T-helper 2 cell treated with Interferon-gamma antibody and Interleukin-4, amounts not matched to agents 5 μg/mL and 100 μg/mL, for 36 hours (primary cell): ENCODE results near the gene CCDC194.
"Not testable (repeated sequence)": the region's sequence is repeated elsewhere in the genome, so short reads cannot be mapped to it uniquely, and the experiment has no call there.

Experiments
- DNase-seq: peaks from one replicate; pipeline ENCODE4 v3.0.0; 2021; ENCODE audit warnings: low spot score
- H3K27ac Mint-ChIP-seq: one replicate; pipeline ENCODE4 v1.8.0; 2021; ENCODE audit warnings: mild to moderate bottlenecking, mixed read lengths
- H3K27me3 Mint-ChIP-seq: one replicate; pipeline ENCODE4 v1.8.0; 2021; ENCODE audit warnings: low read depth, mixed read lengths
- H3K36me3 Mint-ChIP-seq: one replicate; pipeline ENCODE4 v1.8.0; 2021; ENCODE audit warnings: low read depth, mixed read lengths
- H3K4me1 Mint-ChIP-seq: one replicate; pipeline ENCODE4 v1.8.0; 2021; ENCODE audit warnings: low read depth, mixed read lengths
- H3K4me3 Mint-ChIP-seq: one replicate; pipeline ENCODE4 v1.8.0; 2022; ENCODE audit warnings: mild to moderate bottlenecking, moderate library complexity, mixed read lengths
- H3K9me3 Mint-ChIP-seq: one replicate; pipeline ENCODE4 v1.8.0; 2021; ENCODE audit warnings: mixed read lengths

CCDC194 gene

GRCh38 chr19:17370026-17370587 is 23.9 kb downstream of the CCDC194 start:
- DNase-seq: no peak
- Mint-ChIP-seq H3K27me3 (peaks cover 4% of the 10 kb centered on the region), H3K9me3 (no peaks in the 10 kb centered on the region), H3K4me1 (no peaks in the 10 kb centered on the region), H3K27ac (no peak overlapping the region), H3K4me3 (no peak overlapping the region), H3K36me3 (no peaks in the 10 kb centered on the region)

- peaks cover 2% of the 10 kb centered on the region for H3K27me3 Mint-ChIP-seq
- no peak overlapping the region for H3K27ac Mint-ChIP-seq
- no peaks in the 10 kb centered on the region for H3K36me3 Mint-ChIP-seq
- no peaks in the 10 kb centered on the region for H3K4me1 Mint-ChIP-seq
- no peaks in the 10 kb centered on the region for H3K9me3 Mint-ChIP-seq
- no peak overlapping the region for H3K4me3 Mint-ChIP-seq
- no peak for DNase-seq
Observed at GRCh38 chr19:17365361-17365760, 28.6 kb downstream of the CCDC194 start.

- not testable (repeated sequence) for H3K27me3 Mint-ChIP-seq, H3K27ac Mint-ChIP-seq, H3K9me3 Mint-ChIP-seq, H3K4me3 Mint-ChIP-seq, H3K36me3 Mint-ChIP-seq, H3K4me1 Mint-ChIP-seq, DNase-seq
Observed at GRCh38 chr19:17363852-17364605, 30.0 kb downstream of the CCDC194 start.

- H3K27ac Mint-ChIP-seq: no peak overlapping the region
- DNase-seq: no peak
- H3K4me3 Mint-ChIP-seq: no peak overlapping the region
- H3K36me3 Mint-ChIP-seq: no peaks in the 10 kb centered on the region
- no peaks in the 10 kb centered on the region for H3K9me3 Mint-ChIP-seq
- H3K4me1 Mint-ChIP-seq: no peaks in the 10 kb centered on the region
- no peaks in the 10 kb centered on the region for H3K27me3 Mint-ChIP-seq
Observed at GRCh38 chr19:17359905-17360800, 33.8 kb downstream of the CCDC194 start.

- H3K27me3 Mint-ChIP-seq: no peaks in the 10 kb centered on the region
- H3K4me1 Mint-ChIP-seq: no peaks in the 10 kb centered on the region
- DNase-seq: no peak
- no peaks in the 10 kb centered on the region for H3K36me3 Mint-ChIP-seq
- no peak overlapping the region for H3K27ac Mint-ChIP-seq
- H3K9me3 Mint-ChIP-seq: no peaks in the 10 kb centered on the region
- no peak overlapping the region for H3K4me3 Mint-ChIP-seq
Observed at GRCh38 chr19:17358395-17358794, 35.6 kb downstream of the CCDC194 start.

GRCh38 chr19:17357724-17358123 is 36.3 kb downstream of the CCDC194 start:
- no peak overlapping the region for H3K4me3 Mint-ChIP-seq
- H3K27me3 Mint-ChIP-seq: no peaks in the 10 kb centered on the region
- no peak overlapping the region for H3K27ac Mint-ChIP-seq
- H3K9me3 Mint-ChIP-seq: no peaks in the 10 kb centered on the region
- DNase-seq: no peak
- no peaks in the 10 kb centered on the region for H3K36me3 Mint-ChIP-seq
- H3K4me1 Mint-ChIP-seq: no peaks in the 10 kb centered on the region

- Mint-ChIP-seq H3K4me1 (no peaks in the 10 kb centered on the region), H3K4me3 (no peak overlapping the region), H3K9me3 (no peaks in the 10 kb centered on the region), H3K27ac (no peak overlapping the region), H3K36me3 (no peaks in the 10 kb centered on the region), H3K27me3 (no peaks in the 10 kb centered on the region)
- no peak for DNase-seq
Observed at GRCh38 chr19:17357078-17357666, 36.8 kb downstream of the CCDC194 start.

- Mint-ChIP-seq H3K27ac (no peak overlapping the region), H3K4me1 (peaks cover 9% of the 10 kb centered on the region), H3K9me3 (no peaks in the 10 kb centered on the region), H3K27me3 (peaks cover 11% of the 10 kb centered on the region), H3K4me3 (no peak overlapping the region), H3K36me3 (no peaks in the 10 kb centered on the region)
- DNase-seq: no peak
Observed at GRCh38 chr19:17353386-17353785, 40.6 kb downstream of the CCDC194 start.

- H3K27me3 Mint-ChIP-seq: peaks cover 11% of the 10 kb centered on the region
- H3K4me1 Mint-ChIP-seq: peaks cover 9% of the 10 kb centered on the region
- no peaks in the 10 kb centered on the region for H3K36me3 Mint-ChIP-seq
- no peak overlapping the region for H3K27ac Mint-ChIP-seq
- H3K4me3 Mint-ChIP-seq: no peak overlapping the region
- DNase-seq: no peak
- H3K9me3 Mint-ChIP-seq: no peaks in the 10 kb centered on the region
Observed at GRCh38 chr19:17352608-17353280, 41.3 kb downstream of the CCDC194 start.

GRCh38 chr19:17351815-17352435 is 42.1 kb downstream of the CCDC194 start:
- no peak for DNase-seq
- H3K27me3 Mint-ChIP-seq: peaks cover 11% of the 10 kb centered on the region
- H3K27ac Mint-ChIP-seq: no peak overlapping the region
- H3K4me1 Mint-ChIP-seq: peaks cover 9% of the 10 kb centered on the region
- H3K36me3 Mint-ChIP-seq: no peaks in the 10 kb centered on the region
- no peaks in the 10 kb centered on the region for H3K9me3 Mint-ChIP-seq
- H3K4me3 Mint-ChIP-seq: no peak overlapping the region

GRCh38 chr19:17348700-17349099 is 45.3 kb downstream of the CCDC194 start:
- no peak overlapping the region for H3K27ac Mint-ChIP-seq
- H3K4me1 Mint-ChIP-seq: peaks cover 15% of the 10 kb centered on the region
- peaks cover 2% of the 10 kb centered on the region for H3K36me3 Mint-ChIP-seq
- no peak overlapping the region for H3K4me3 Mint-ChIP-seq
- DNase-seq: no peak
- H3K9me3 Mint-ChIP-seq: no peaks in the 10 kb centered on the region
- H3K27me3 Mint-ChIP-seq: peaks cover 11% of the 10 kb centered on the region

- Mint-ChIP-seq H3K4me3 (no peak overlapping the region), H3K27me3 (peaks cover 11% of the 10 kb centered on the region)
Observed at GRCh38 chr19:17347877-17348276, 46.1 kb downstream of the CCDC194 start.

GRCh38 chr19:17347361-17347760 is 46.6 kb downstream of the CCDC194 start:
- DNase-seq: no peak
- Mint-ChIP-seq H3K4me3 (no peak overlapping the region), H3K9me3 (no peaks in the 10 kb centered on the region), H3K27me3 (peaks cover 11% of the 10 kb centered on the region), H3K36me3 (peaks cover 2% of the 10 kb centered on the region), H3K27ac (no peak overlapping the region), H3K4me1 (peaks cover 15% of the 10 kb centered on the region)

More at GRCh38 chr19:17347877-17348276, 46.1 kb downstream of the CCDC194 start:
- no peaks in the 10 kb centered on the region for H3K9me3 Mint-ChIP-seq
- no peak for DNase-seq
- H3K27ac Mint-ChIP-seq: no peak overlapping the region
- peaks cover 15% of the 10 kb centered on the region for H3K4me1 Mint-ChIP-seq
- H3K36me3 Mint-ChIP-seq: peaks cover 2% of the 10 kb centered on the region
